GM13977 (cell line): ENCODE measurements around the gene CRTC3.

Experiments used
- DNase-seq: peaks from one replicate; pipeline ENCODE4 v3.0.0; 2012; ENCODE audit warnings: low spot score
- in situ Hi-C: fragments of 300-500 bp; cut with MboI; formaldehyde crosslinking; loops from one replicate; pipeline ENCODE4 v1.12.0; 2022; ENCODE audit warnings: low sequenced_read_pairs, low pct_unique_long_range_greater_than_20kb, mixed read lengths, inconsistent platforms; ENCODE audit not compliant: unreplicated experiment
- TF ChIP-seq, protein P1 (sequence below): IDR thresholded peaks from 2 replicates; pipeline ENCODE4 v1.5.1; 2012; ENCODE audit warnings: mild to moderate bottlenecking, control low read depth; ENCODE audit not compliant: insufficient read depth; ENCODE audit errors: extremely low read depth, missing control alignments

CRTC3 gene

DNA sequence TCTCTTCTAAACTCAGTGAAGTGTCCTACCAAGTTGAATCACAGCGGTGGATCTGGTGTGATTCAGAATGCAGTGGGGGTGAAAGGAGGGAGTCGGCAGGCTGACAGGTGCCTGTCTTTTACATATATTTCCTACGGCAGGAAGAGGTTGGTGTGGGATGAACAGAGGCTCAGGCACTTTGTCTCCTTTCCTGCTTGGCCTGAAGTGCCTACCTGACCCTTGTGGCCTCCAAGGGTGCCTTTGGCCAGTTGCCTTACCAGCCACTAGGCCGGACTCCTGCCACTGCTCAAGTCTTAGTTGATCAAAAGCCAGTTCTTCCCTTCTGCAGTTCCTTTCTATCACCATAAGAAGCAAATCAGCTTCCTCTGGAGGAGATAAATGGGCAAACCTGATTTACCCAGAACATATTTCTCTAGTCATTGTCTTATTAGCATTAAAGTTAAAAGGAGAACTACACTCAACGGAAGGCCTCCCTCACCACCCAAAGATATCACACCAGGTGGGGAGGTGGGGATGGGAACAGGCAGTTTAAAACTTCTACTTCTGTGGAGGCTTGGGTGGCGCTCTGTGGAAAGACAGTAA lies 52.1 kb downstream of the CRTC3 start:
- DNase-seq, result no peak
- TF ChIP-seq, protein P1, sequence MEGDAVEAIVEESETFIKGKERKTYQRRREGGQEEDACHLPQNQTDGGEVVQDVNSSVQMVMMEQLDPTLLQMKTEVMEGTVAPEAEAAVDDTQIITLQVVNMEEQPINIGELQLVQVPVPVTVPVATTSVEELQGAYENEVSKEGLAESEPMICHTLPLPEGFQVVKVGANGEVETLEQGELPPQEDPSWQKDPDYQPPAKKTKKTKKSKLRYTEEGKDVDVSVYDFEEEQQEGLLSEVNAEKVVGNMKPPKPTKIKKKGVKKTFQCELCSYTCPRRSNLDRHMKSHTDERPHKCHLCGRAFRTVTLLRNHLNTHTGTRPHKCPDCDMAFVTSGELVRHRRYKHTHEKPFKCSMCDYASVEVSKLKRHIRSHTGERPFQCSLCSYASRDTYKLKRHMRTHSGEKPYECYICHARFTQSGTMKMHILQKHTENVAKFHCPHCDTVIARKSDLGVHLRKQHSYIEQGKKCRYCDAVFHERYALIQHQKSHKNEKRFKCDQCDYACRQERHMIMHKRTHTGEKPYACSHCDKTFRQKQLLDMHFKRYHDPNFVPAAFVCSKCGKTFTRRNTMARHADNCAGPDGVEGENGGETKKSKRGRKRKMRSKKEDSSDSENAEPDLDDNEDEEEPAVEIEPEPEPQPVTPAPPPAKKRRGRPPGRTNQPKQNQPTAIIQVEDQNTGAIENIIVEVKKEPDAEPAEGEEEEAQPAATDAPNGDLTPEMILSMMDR, result no peak
- in situ Hi-C loops, result no loop called here

DNA sequence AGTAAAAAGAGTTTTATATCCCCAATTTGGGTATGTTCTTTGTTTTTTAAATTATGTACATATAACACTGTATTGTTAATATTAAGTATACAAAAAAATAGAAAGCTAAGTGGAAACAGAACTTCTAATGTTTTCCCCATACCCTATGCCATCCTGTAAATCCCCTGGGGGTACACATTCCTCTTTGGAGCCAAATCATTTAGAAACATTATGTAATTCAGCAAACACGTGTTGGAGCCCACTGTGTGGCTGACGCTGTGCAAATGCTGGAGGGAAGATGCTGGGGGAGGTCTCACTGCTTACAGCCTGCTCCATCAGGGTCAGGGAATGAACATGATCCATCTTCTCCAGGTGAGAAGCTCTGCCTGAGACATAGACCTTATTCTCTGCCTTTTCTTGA lies 52.8 kb downstream of the CRTC3 start:
- no peak for DNase-seq
- in situ Hi-C loops, result no loop called here
- TF ChIP-seq, protein P1, result no peak

GRCh38 chr15:90583471-90584252 lies 53.9 kb downstream of the CRTC3 start:
- TF ChIP-seq, protein P1, result no peak
- in situ Hi-C loops, result no loop called here
- no peak for DNase-seq

DNA sequence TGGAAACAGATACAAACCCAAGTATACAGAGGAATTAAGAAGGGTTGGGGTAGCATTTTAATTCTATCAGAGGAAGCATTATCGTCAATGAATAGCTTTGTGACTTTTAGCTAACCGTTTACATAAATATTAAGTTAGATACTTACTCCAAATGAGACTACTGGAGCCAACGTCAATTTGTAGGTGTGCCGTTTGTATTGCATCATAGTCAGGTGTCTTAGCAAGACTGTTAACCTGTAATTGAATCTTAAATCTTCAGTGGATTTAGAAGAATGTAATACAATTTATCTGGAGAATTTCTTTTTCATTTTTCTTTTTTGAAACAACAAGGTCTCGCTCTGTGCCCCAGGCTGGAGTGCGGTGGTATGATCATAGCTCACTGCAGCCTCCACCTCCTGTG lies 55.1 kb downstream of the CRTC3 start:
- no peak for DNase-seq
- in situ Hi-C loops, result no loop called here
- TF ChIP-seq, protein P1, result no peak

GRCh38 chr15:90585863-90586262 lies 56.1 kb downstream of the CRTC3 start:
- TF ChIP-seq, protein P1, result no peak
- DNase-seq, result no peak
- in situ Hi-C loops, result no loop called here

- TF ChIP-seq, protein P1, result no peak
- in situ Hi-C loops, result no loop called here
- no peak for DNase-seq
These were observed 57.2 kb downstream of the CRTC3 start for GRCh38 chr15:90586948-90587347.
